Ovary (tissue), 9 donors: ENCODE data around the gene ACAD8. TPM values are rescaled to one million over a fixed set of nuclear protein-coding genes. Genes with fewer than 3 reads are reported as not detected.

Experiments
- DNase-seq, 5 donors: peaks; one replicate each; pipeline ENCODE4 v3.0.0-alpha.2; 2019 to 2020
- H3K27ac ChIP-seq, 2 donors: fragments of 200-600 bp; one replicate each; pipeline versions ENCODE4 v1.5.1 to v1.8.0; 2019 to 2022
- H3K27me3 ChIP-seq: fragments of 200-600 bp; one replicate; pipeline ENCODE4 v1.8.0; 2022
- H3K36me3 ChIP-seq: fragments of 200-600 bp; sonication (generic); one replicate; pipeline ENCODE4 v1.5.1; 2019
- H3K4me1 ChIP-seq: one replicate; pipeline ENCODE4 v1.8.1; 2013; ENCODE audit warnings: mild to moderate bottlenecking, moderate library complexity; ENCODE audit not compliant: insufficient read depth
- H3K4me3 ChIP-seq: fragments of 200-600 bp; sonication (generic); one replicate; pipeline ENCODE4 v1.5.1; 2017
- H3K9me3 ChIP-seq, 2 donors: fragments of 200-600 bp in 1 of 2; sonication (generic) in 1 of 2; one replicate each; pipeline versions ENCODE4 v1.5.1 to v1.8.1; 2013 to 2019; ENCODE audit warnings: mild to moderate bottlenecking in 1 of 2, moderate library complexity in 1 of 2
- CTCF ChIP-seq, 3 donors: fragments of 450-650 bp in 2 of 3; fragments of 200-600 bp in 1 of 3; IDR thresholded peaks; one replicate each; pipeline versions ENCODE4 v1.5.1 to v1.8.0; 2016 to 2022; ENCODE audit warnings: antibody characterized with exemption in 3 of 3, mild to moderate bottlenecking in 1 of 3
- EP300 ChIP-seq: sonication (generic); formaldehyde crosslinking; IDR thresholded peaks from one replicate; pipeline ENCODE4 v1.6.1; 2017; ENCODE audit warnings: antibody characterized with exemption
- POLR2A ChIP-seq: fragments of 450-650 bp; IDR thresholded peaks from one replicate; pipeline ENCODE4 v1.6.1; 2017; ENCODE audit warnings: antibody characterized with exemption, mild to moderate bottlenecking, moderate library complexity
- WGBS, 3 donors: extraction: QIAGEN DNeasy Blood & Tissue Kit in 1 of 3; methylation state at CpG; one replicate each; pipeline versions ENCODE4 v1.1.5 to v1.1.7; 2013 to 2017; 5-methylcytosine and 5-hydroxymethylcytosine counted together
- intact Hi-C, 4 donors: fragments of 100-400 bp; cut with DNase I; formaldehyde crosslinking; loops; one replicate each; pipeline versions ENCODE4 v1.11.0 to v1.15.1; 2022 to 2023
- polyA plus RNA-seq, 2 donors: library from polyadenylated mRNA; stranded (reverse); fragments of 200-250 nt in 1 of 2; fragments of 350-450 nt in 1 of 2; fragmentation: Illumina TruSeq in 1 of 2; extraction: RNeasy Lipid Tissue Mini Kit (QIAGEN cat#74804) in 1 of 2; gene quantifications; one replicate each; pipeline ENCODE4 v1.2.3, GENCODE V29; 2013 to 2014
- total RNA-seq, 7 donors: library from RNA; depleted of rRNA in 2 of 7; stranded (reverse); fragments of >200 nt in 2 of 7; fragmentation: NEBNext Ultra II Directional in 3 of 7; extraction: Animal tissue kit (Norgen Biotek cat#: 25700) in 3 of 7; gene quantifications; one replicate each; pipeline versions ENCODE4 v1.1.0 to v1.2.4, GENCODE V29; 2016 to 2023
- donor health status: DM: no; HTN: no; CAD: no; lungs with moderate emphysema.
- donor health status: DM: no; HTN: no; CAD: no.
- donor health status: Bipolar disorder and iron deficiency.
- donor health status: DM: yes; HTN: yes; CAD: no.
- donor health status: DM: no; HTN: no; CAD: no.
- donor health status: DM: yes; HTN: yes; CAD: no.

Gene ACAD8
- total and polyA plus RNA-seq, 9 donors = 14.4 to 27.5 (median 20.4) TPM

- TF ChIP-seq EP300 (no peak), CTCF (IDR thresholded peaks at IDR 0.05) (no peak), POLR2A (no peak)
- no peaks in the 10 kb centered on the region for H3K36me3 ChIP-seq
- no peak overlapping the region for H3K4me3 ChIP-seq
- H3K27me3 ChIP-seq = no peaks in the 10 kb centered on the region
- WGBS, 3 donors = 94 to 95% (median 94%) methylated on average over 7 of the region's 7 CpGs
- DNase-seq = no peak
- H3K27ac ChIP-seq = no peak overlapping the region
- H3K9me3 ChIP-seq = no peaks in the 10 kb centered on the region
- intact Hi-C loops = no loop called here
- peaks cover 4% of the 10 kb centered on the region for H3K4me1 ChIP-seq
Measured at GRCh38 chr11:134236834-134237556, 16.4 kb upstream of the ACAD8 start.

GRCh38 chr11:134237557-134237922, 15.8 kb upstream of the ACAD8 start:
- H3K4me1 ChIP-seq = peaks cover 1% of the 10 kb centered on the region
- no peak for DNase-seq
- H3K27ac ChIP-seq = no peak overlapping the region
- intact Hi-C loops = no loop called here
- no peaks in the 10 kb centered on the region for H3K27me3 ChIP-seq
- 86 to 89% (median 87%) methylated on average over 11 of the region's 11 CpGs for WGBS, 3 donors
- no peaks in the 10 kb centered on the region for H3K9me3 ChIP-seq
- H3K4me3 ChIP-seq = no peak overlapping the region
- no peak for TF ChIP-seq CTCF (IDR thresholded peaks at IDR 0.05)
- no peak for TF ChIP-seq POLR2A
- TF ChIP-seq EP300 = no peak
- H3K36me3 ChIP-seq = no peaks in the 10 kb centered on the region

GRCh38 chr11:134238956-134239355, 14.4 kb upstream of the ACAD8 start:
- Histone ChIP-seq H3K27ac (no peak overlapping the region), H3K36me3 (no peaks in the 10 kb centered on the region), H3K4me1 (peaks cover 1% of the 10 kb centered on the region), H3K9me3 (no peaks in the 10 kb centered on the region), H3K4me3 (no peak overlapping the region), H3K27me3 (no peaks in the 10 kb centered on the region)
- DNase-seq = no peak
- intact Hi-C loops = no loop called here
- WGBS, 3 donors = 93 to 97% (median 95%) methylated on average over 5 of the region's 5 CpGs
- TF ChIP-seq POLR2A = no peak
- TF ChIP-seq EP300 = no peak
- no peak for TF ChIP-seq CTCF (IDR thresholded peaks at IDR 0.05)

- no peak overlapping the region for H3K27ac ChIP-seq
- H3K9me3 ChIP-seq = no peaks in the 10 kb centered on the region
- WGBS, 3 donors = 59 to 74% (median 62%) methylated on average over 6 of the region's 6 CpGs
- H3K27me3 ChIP-seq = no peaks in the 10 kb centered on the region
- no peaks in the 10 kb centered on the region for H3K36me3 ChIP-seq
- no peaks in the 10 kb centered on the region for H3K4me1 ChIP-seq
- no peak overlapping the region for H3K4me3 ChIP-seq
- intact Hi-C loops = no loop called here
- TF ChIP-seq CTCF (IDR thresholded peaks at IDR 0.05) = no peak
- no peak for TF ChIP-seq EP300
- TF ChIP-seq POLR2A = no peak
- DNase-seq = no peak
Measured at GRCh38 chr11:134240592-134240991, 12.8 kb upstream of the ACAD8 start.
